HL-60/S4 treated with retinoic acid at 250 ng/mL for 4 days and 3 days (cell line): ENCODE data around the gene THSD4.

ENCODE experiments used
- in situ Hi-C: fragments of 300-500 bp; cut with MboI; formaldehyde crosslinking; loops from 2 replicates; pipeline ENCODE4 v1.7.0; 2022; ENCODE audit warnings: low sequenced_read_pairs

Gene THSD4

GRCh38 chr15:71096676-71097075 lies 18.6 kb upstream of the THSD4 start:
- in situ Hi-C loops = no loop called here

- in situ Hi-C loops = no loop called here
These were observed 17.4 kb upstream of the THSD4 start for GRCh38 chr15:71097890-71098289.

DNA sequence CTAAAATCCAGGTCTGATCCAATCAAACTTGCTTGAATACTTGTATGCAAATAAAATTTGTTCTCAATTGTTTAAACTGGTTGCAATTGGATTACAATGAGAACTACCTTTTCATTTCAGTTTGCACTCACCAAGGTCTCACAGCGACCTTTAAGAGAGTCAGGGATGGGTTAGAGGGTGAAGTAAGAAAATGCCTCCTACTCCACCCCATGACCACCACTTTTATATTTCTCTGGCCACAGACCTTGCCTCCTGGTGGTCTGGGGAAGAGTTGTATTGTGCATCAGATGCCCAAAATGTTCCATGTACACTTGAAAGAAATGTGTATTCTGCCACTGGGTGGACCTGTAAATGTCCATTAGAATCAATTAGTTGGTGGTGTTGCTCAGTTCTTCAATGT lies 16.4 kb upstream of the THSD4 start:
- in situ Hi-C loops = no loop called here

DNA sequence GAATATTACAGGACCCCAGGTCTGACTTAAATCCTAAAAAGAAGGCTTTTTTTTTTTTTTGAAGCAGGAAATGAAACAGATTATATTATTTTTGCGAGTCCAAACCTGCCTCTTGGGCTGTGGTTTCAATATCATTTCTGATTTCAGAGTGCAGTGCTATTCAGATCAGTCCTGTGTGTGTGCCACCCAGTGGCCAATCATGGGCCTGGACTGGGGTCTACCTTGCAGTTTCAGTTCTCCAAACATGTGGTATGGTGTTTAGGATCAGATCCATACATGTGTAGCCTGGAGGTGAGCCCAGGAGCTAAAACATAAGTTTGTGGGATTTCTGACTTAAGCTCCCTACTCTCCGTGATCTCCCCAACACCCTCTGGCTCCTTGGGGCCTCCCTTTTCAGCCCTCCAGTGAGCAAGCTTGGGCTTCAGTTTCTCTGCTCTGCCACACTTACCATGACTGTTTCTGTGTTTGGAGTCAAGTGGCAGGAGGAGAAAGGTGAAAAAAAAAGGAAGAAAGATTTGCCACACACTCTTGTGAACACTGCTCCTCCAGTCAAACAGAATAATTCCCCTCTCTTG lies 12.1 kb upstream of the THSD4 start:
- in situ Hi-C loops = no loop called here

DNA sequence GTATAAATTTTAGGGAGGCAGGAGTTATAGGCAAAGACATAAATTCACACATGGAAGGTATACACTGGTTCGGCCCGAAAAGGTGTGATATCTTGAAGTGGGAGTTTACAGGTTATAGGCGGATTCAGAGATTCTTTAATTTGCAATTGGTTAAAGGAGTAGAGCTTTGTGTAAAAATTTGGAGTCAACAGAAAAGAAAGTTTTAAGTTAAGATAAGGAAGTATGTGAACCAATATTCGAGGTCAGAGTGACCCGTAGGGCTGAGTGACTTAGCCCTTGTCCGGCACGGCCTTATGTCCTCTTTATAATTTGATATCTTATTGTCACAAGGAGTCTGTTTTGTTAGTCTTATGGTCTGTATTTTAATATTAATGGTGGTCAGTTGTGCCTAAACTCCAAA lies 10.6 kb upstream of the THSD4 start:
- in situ Hi-C loops = no loop called here

DNA sequence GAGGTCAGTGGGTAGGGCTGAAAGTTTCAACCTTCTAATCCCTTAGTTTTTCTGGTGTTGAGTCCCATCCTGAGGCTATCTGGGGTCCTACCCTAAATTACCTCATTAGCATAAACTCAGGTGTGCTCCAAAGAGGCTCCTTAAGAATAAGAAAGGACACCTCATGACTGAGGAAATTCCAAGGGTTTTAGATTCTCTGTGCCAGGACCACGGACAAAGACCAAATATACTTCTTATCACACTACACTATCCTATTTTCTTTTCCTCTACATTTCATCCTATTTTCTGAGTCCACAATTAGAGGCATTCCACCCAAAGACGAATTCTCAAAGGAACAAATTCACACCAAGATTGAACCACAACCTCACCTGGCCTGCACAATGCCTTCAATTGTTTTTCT lies 9.8 kb upstream of the THSD4 start:
- in situ Hi-C loops = no loop called here

DNA sequence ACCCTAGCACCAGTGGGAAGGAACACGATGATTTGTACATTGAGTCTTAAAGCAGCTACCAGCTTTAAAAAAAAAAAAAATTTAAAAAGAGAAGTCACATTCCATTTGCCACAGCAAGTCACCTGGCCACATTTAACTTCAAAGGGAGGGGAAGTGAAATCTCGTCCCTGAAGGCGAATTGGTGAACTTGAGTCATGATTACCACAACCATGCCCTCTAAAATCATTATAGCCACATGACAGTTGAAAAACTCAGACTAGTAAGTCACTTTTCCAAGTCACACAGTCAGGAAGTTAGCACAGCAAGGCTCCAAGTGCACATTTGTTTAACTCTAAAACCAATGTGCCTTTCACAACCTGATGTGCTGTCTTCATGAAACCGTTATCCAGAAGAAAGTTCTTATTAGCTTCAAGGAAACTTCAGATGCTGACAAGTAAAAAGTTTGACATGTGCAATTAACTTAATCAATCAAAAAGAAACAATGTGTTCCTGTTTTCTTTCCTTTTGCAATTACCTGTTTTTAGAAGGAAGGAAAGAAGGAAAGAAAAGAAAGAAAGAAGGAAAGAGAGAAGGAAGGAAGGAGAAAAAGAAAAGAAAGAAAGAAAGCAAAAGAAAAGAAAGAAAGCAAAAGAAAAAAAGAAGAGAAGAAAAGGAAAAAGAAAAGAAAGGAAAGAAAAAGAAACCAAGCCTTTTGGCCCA lies 8.3 kb upstream of the THSD4 start:
- in situ Hi-C loops = no loop called here

GRCh38 chr15:71107501-71107815 lies 7.8 kb upstream of the THSD4 start:
- in situ Hi-C loops = no loop called here

DNA sequence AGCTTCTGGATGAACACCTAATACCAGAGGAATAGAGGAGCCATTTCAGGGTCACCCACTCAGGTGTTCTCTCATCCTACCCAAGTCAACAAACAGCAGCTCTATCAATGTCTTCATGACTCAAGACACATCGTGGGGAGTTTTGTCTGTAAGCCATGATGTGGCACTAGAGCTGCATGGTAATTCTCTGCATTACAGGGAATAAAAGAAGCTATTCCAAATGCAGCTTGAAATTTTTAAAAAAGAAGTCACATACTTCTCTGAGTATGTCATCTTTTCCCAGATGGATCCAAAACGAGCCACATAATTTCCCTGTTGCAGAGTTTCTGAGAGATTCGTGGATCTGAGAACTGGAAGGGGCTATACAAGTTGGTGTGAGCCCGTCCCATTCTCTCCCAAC lies 6.1 kb upstream of the THSD4 start:
- in situ Hi-C loops = no loop called here

- in situ Hi-C loops = no loop called here
These were observed 5.4 kb upstream of the THSD4 start for GRCh38 chr15:71109905-71110304.

GRCh38 chr15:71110405-71111180 lies 4.7 kb upstream of the THSD4 start:
- in situ Hi-C loops = no loop called here

GRCh38 chr15:71111181-71111565 lies 4.1 kb upstream of the THSD4 start:
- in situ Hi-C loops = no loop called here

DNA sequence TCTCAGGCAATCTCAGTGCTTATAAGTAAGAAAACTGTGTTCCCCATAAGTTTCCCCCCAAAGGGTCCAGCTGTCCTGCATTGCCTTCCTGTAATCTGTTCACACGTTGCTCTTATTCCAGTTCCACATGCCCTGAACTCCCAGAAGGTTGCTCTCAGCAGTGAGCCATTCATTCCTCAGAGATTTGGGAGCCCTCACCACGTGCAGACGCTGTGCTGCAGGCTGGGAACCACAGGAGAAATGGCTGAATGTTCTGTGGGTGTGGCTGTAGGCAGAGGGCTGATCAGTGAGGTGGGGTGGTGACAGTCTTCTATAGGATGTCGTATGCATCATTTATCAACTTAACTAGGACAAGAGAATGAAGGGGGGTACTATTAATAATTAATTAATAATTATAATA lies 3.3 kb upstream of the THSD4 start:
- in situ Hi-C loops = no loop called here

DNA sequence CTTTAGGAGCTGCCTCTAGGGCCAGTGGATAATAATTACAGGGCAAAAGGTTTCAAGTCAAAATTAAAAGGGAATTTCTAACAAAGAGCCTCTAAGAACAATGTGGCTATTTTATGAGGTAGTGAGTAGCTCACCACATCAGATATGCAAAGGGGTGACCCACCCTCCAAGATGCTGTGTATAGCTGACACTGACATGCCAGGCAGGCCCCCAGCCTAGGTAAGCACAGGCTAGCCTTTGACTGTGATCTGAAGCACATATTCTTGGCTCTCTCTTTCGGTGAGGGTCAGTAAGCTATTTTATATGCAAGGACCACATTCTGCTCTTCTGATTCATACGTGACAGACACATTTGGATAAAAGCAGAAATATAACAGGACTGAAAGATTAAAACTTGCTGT lies 2.8 kb upstream of the THSD4 start:
- in situ Hi-C loops = no loop called here

DNA sequence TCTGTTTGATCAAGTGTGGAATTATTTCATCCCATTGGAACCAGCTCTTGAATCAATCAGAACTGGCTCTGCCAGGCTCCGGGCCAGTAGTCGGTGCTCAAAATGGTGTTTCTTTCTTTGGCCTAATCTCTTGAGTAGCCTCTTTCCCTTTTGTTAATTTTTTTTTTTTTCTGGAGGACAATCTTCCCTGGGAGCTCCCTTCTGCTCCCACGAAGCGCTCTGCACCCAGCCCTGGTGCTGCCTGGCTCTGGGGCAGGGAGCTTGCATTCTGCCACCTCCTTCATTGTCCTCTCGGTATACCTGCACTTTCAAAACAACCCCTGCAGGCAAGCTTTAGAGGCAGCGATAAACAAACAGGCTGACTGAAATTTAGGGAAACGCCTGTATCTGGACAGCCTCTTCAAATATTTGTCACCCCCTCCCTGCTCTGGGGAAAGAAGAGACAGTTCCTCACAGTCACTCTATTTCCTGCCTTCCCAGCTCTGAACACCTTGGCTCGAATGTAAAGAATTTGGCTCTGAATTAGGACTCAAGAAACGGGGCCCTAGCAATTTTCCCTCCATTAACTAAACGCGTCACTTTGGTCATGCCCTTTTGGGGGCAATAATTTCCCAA lies 1.1 kb upstream of the THSD4 start:
- in situ Hi-C loops = no loop called here

GRCh38 chr15:71115567-71116351 lies 488 bp downstream of the THSD4 start:
- in situ Hi-C loops = no loop called here

DNA sequence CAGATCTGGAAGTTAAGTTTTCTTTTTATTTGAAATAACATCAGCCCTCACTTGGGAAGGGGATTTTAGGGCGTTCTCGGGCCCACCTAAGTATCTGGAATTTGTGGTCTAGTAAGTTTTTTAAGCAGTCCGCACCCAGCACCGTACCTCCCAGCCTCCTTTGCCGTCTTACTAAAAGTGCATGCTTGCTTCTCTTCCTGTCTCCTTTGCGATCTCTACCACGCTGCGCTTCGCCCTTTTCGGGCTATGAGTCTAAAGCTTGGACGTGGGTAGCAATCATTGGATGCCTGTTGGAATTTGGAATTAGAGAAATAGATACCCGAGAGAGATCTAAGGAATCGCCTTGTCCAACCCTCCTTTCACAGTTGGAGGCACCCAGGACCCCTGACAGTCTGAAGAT lies 1.1 kb downstream of the THSD4 start:
- in situ Hi-C loops = no loop called here

GRCh38 chr15:71116942-71117341 lies 1.7 kb downstream of the THSD4 start:
- in situ Hi-C loops = no loop called here

- in situ Hi-C loops = no loop called here
These were observed 2.5 kb downstream of the THSD4 start for GRCh38 chr15:71117714-71118305.

- in situ Hi-C loops = no loop called here
These were observed 3.1 kb downstream of the THSD4 start for GRCh38 chr15:71118345-71118744.
